HepG2 (cell line): Measurements from ENCODE around the gene IER2. TPM values are rescaled to one million over a fixed set of nuclear protein-coding genes. Genes with fewer than 3 reads are reported as not detected.
A peak's percentile ranks its signal among the peaks of the same experiment; 100 is the strongest.

ENCODE experiments used
- CHD2 ChIP-seq: IDR thresholded peaks from 2 replicates; pipeline ENCODE4 v1.6.1; 2011; ENCODE audit warnings: low read depth, low read length, improper control_type of control experiment
- DPF2 ChIP-seq: sonication (generic); formaldehyde crosslinking; IDR thresholded peaks from 2 replicates; pipeline ENCODE4 v1.4.0; 2020; ENCODE audit warnings: mild to moderate bottlenecking, low read depth, missing genetic modification reagents, borderline replicate concordance
- GTF3A ChIP-seq: sonication (generic); formaldehyde crosslinking; conservative IDR thresholded peaks from 2 replicates; pipeline ENCODE4 v1.4.0; 2020; ENCODE audit warnings: mild to moderate bottlenecking, missing genetic modification reagents
- KLF9 ChIP-seq: IDR thresholded peaks from 2 replicates; pipeline ENCODE4 v1.6.1; 2016; ENCODE audit warnings: low read depth
- MXI1 ChIP-seq: IDR thresholded peaks from 3 replicates; pipeline ENCODE4 v1.6.1; 2012; ENCODE audit warnings: low read depth, low read length, inconsistent platforms, borderline replicate concordance
- RCOR2 ChIP-seq: IDR thresholded peaks from 2 replicates; pipeline ENCODE4 v1.6.1; 2016; ENCODE audit warnings: missing biosample characterization, missing genetic modification reagents
- THYN1 ChIP-seq: sonication (generic); formaldehyde crosslinking; IDR thresholded peaks from 2 replicates; pipeline ENCODE4 v1.8.1; 2023; ENCODE audit warnings: low read depth, mild to moderate bottlenecking, moderate library complexity, missing genetic modification reagents, borderline replicate concordance
- TRIM22 ChIP-seq: fragments of 450-650 bp; IDR thresholded peaks from 2 replicates; pipeline ENCODE4 v1.6.1; 2017
- UBTF ChIP-seq: sonication (generic); formaldehyde crosslinking; IDR thresholded peaks from 2 replicates; pipeline ENCODE4 v1.4.0; 2020; ENCODE audit warnings: mild to moderate bottlenecking, missing genetic modification reagents
- ZBTB4 ChIP-seq: sonication (generic); formaldehyde crosslinking; IDR thresholded peaks from 2 replicates; pipeline ENCODE4 v1.4.0; 2020; ENCODE audit warnings: missing genetic modification reagents, mild to moderate bottlenecking, borderline replicate concordance
- ZNF225 ChIP-seq: sonication (generic); formaldehyde crosslinking; IDR thresholded peaks from 2 replicates; pipeline ENCODE4 v1.4.0; 2020; ENCODE audit warnings: mild to moderate bottlenecking, missing genetic modification reagents
- ZNF496 ChIP-seq: sonication (generic); formaldehyde crosslinking; IDR thresholded peaks from 2 replicates; pipeline ENCODE4 v1.8.1; 2023; ENCODE audit warnings: mild to moderate bottlenecking, moderate library complexity, missing genetic modification reagents; ENCODE audit not compliant: insufficient replicate concordance
- ZNF547 ChIP-seq: sonication (generic); formaldehyde crosslinking; IDR thresholded peaks from 2 replicates; pipeline ENCODE4 v1.5.1; 2020; ENCODE audit warnings: mild to moderate bottlenecking, missing genetic modification reagents
- ZNF574 ChIP-seq: sonication (generic); formaldehyde crosslinking; IDR thresholded peaks from 2 replicates; pipeline ENCODE4 v1.4.0; 2020; ENCODE audit warnings: missing genetic modification reagents
- ZNF75D ChIP-seq: sonication (generic); formaldehyde crosslinking; IDR thresholded peaks from 2 replicates; pipeline ENCODE4 v1.8.1; 2023; ENCODE audit warnings: missing genetic modification reagents, mild to moderate bottlenecking, borderline replicate concordance
- ZNF784 ChIP-seq: sonication (generic); formaldehyde crosslinking; IDR thresholded peaks from 2 replicates; pipeline ENCODE4 v1.5.1; 2020; ENCODE audit warnings: missing genetic modification reagents, mild to moderate bottlenecking, borderline replicate concordance
- ZNF83 ChIP-seq: sonication (generic); formaldehyde crosslinking; IDR thresholded peaks from 2 replicates; pipeline ENCODE4 v1.4.0; 2020; ENCODE audit warnings: missing genetic modification reagents, mild to moderate bottlenecking, borderline replicate concordance
- polyA plus RNA-seq, 8 experiments: library from polyadenylated mRNA; depleted of rRNA in 3 of 8; stranded (reverse) in 7 of 8; unstranded in 1 of 8; fragments of >200 nt; fragmentation: Illumina TruSeq in 4 of 8; extraction: Trizol in 4 of 8; gene quantifications; 2 replicates each; pipeline versions ENCODE4 v1.2.1 to v1.2.3, GENCODE V29; 2011 to 2016; ENCODE audit warnings: low read depth in 4 of 8, missing spikeins in 1 of 8, mixed read lengths in 1 of 8; ENCODE audit not compliant: insufficient read depth in 1 of 8
- total RNA-seq, 5 experiments: library from RNA; depleted of rRNA; stranded (reverse); fragments of >200 nt; fragmentation: Illumina TruSeq; extraction: Trizol; gene quantifications; 2 replicates each; pipeline ENCODE4 v1.2.3, GENCODE V29; 2016; ENCODE audit warnings: low read depth in 1 of 5

Gene IER2
- total and polyA plus RNA-seq, 2 of the 13 experiments (the other 11 are each of a cell fraction or from before 2014, with no cell fraction given) = 10.1 to 14.3 TPM

- TF ChIP-seq TRIM22 = no peak
- peak; percentile 86 for TF ChIP-seq ZNF547 (CRISPR knock-in tag)
- no peak for TF ChIP-seq ZNF83
- peak; percentile 32; the same call in 1 of the 2 replicates for TF ChIP-seq ZNF784
- no peak for TF ChIP-seq ZNF75D
- peak; percentile 54; the same call in 1 of the 3 replicates for TF ChIP-seq MXI1
- 0 out of 2 replicates have a peak, but pooled peaks have one; percentile 56 for TF ChIP-seq CHD2
- TF ChIP-seq ZBTB4 (CRISPR knock-in tag) = no peak
- TF ChIP-seq GTF3A (CRISPR knock-in tag) = no peak; the same call in 1 of the 2 replicates
- TF ChIP-seq RCOR2 (CRISPR knock-in tag) = peak; percentile 62
- peak; percentile 88 for TF ChIP-seq ZNF574 (CRISPR knock-in tag)
- TF ChIP-seq ZNF496 (CRISPR knock-in tag) = no peak
- no peak for TF ChIP-seq THYN1
- TF ChIP-seq DPF2 (CRISPR knock-in tag) = peak; percentile 33; the same call in 1 of the 2 replicates
- peak; percentile 86 for TF ChIP-seq UBTF
- TF ChIP-seq ZNF225 (CRISPR knock-in tag) = no peak; the same call in 1 of the 2 replicates
- TF ChIP-seq KLF9 (CRISPR knock-in tag) = peak; percentile 71
These were observed 12.8 kb downstream of the IER2 start (continued) for GRCh38 chr19:13162724-13163608.
